NCI-H446 treated with DMSO at 0.1 percent for 48 hours (cell line): ENCODE results near the gene ITGB5.

ENCODE experiments used
- DNase-seq: peaks from one replicate; lab custom pipeline; 2025; lab: John Stamatoyannopoulos, UW

ITGB5 gene

GRCh38 chr3:124896824-124897526 lies 9.8 kb upstream of the ITGB5 start:
- no peak for DNase-seq

DNA sequence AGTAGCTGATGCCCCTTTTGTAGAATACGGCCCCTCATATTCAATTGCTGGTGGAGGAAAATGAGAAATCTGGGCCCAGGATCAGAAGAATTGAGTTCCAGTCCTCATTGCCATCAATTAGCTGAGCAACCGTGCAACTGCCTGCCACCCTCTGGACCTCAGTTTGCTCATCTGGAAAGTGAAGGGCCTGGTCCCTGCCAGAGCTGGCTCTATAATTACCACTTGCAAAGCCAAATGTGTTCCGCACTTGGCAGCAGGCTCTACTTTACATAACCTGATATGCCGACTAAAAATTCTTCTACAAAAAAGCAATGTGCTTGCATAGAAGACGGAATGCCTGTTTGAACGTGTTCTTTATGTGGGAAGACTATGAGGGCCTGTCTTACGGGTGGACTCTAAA lies 8.6 kb upstream of the ITGB5 start:
- DNase-seq, result peak; percentile 67

GRCh38 chr3:124893526-124893925 lies 6.4 kb upstream of the ITGB5 start:
- no peak for DNase-seq

DNA sequence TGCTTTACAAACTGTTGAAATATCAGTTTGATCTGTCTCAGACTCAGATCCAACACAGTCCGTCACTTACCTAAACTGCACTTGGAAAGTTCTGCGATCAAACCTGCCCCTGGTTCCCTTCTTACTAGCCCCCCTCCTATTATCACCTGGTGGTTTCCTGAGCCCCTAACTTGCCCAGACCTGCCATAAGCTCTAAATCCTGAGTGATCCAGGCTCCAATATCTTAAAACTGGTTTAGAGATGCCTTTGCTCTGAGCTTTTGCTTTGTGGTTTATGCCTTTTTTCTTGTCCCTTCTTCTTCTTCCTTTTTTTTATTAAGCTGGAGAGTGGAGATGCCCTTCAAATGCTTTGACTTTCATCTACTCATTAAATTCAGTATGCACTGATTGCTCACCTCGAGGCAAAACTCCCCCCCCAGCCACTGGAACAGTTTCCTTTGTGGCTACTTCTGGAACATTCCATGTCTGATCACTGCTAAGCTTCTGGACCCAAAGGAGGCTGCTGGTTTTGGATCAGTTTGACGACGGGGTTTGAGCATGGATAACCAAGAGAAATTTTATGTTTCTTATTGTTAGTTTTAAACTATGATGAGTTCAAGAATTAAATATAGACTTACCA lies 3.5 kb upstream of the ITGB5 start:
- DNase-seq, result no peak

GRCh38 chr3:124888482-124889441 lies 1.6 kb upstream of the ITGB5 start:
- no peak for DNase-seq

GRCh38 chr3:124887932-124888298 lies 750 bp upstream of the ITGB5 start:
- DNase-seq, result no peak

DNA sequence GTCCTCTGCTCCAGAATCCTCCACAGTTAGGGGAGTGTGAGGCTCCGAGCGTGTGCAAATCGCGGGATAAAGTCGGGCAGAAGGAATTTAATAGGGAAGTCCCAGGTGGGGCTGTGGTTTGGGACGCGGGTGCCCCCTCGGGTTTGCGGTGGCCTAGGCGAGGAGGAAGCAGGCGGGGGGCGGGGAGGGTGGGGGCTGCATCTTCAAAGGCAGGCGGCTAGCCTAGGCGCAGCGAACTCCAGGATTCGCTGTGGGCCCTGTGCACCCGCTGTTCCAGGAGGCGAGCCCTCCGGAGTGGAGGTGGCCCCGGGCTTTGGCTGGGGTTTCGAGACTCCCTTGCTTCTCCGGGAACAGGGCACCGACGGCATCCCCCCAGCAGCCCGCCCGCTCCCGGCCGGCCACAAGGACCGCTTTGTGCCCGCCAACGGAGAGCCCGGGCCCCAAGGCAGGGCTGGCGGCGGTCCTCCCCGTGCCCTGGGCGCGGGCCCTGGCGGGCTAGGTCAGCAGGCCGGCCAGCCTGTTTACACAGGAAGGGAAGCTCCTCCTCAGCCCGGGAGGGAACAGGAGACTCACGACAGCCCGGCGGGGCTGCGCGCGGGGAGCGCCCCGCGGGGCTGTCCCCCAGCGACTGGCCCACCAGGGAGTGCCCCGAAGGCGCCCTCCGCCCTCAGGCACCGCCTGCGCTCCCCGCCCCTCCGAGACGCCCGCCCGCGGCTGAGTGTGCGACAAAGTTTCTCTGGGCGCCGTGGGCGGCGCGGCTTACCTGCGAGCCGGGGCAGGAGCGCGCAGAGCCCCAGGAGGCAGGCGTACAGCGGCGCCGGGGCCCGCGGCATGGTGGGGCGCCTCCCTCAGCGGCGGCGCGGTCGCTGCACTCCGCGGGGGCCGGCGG lies 753 bp downstream of the ITGB5 start:
- no peak for DNase-seq

- DNase-seq, result no peak
These were observed 1.5 kb downstream of the ITGB5 start for GRCh38 chr3:124885466-124886167.

GRCh38 chr3:124884474-124885101 lies 2.6 kb downstream of the ITGB5 start:
- no peak for DNase-seq

DNA sequence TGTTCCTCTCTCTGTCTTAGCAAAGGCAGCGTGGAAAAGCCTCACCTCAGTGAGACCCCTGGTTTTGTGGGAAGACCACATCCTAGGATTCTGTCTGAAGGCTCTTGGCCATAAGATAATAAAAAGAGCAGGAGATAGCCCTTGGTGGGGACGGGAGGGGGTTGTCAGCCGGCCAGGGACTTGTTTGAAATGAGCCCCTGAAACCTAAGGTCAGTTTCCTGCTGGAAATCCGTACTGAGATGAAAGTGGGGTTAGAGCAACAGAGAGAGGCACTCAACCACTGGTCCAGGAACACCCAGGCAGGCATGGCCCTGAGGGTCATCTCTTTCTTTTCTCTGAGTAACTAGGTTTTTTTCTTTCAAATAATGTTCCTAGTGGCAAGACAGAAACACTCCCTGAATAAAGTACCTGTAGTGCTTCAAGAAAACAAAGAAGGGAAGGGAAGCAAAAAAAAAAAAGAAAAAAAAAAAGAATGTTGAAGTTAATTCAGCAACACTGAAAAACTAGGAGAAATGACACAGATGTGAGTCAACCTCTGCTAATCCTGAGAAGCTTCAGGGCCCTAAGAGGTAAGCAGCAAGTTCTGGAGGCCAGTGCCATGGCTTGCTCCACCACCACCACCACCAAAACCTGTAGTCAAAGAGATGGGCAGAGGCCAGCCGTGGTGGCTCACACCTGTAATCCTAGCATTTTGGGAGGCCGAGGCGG lies 3.2 kb downstream of the ITGB5 start:
- DNase-seq, result no peak

GRCh38 chr3:124882816-124883747 lies 4.1 kb downstream of the ITGB5 start:
- DNase-seq, result no peak

DNA sequence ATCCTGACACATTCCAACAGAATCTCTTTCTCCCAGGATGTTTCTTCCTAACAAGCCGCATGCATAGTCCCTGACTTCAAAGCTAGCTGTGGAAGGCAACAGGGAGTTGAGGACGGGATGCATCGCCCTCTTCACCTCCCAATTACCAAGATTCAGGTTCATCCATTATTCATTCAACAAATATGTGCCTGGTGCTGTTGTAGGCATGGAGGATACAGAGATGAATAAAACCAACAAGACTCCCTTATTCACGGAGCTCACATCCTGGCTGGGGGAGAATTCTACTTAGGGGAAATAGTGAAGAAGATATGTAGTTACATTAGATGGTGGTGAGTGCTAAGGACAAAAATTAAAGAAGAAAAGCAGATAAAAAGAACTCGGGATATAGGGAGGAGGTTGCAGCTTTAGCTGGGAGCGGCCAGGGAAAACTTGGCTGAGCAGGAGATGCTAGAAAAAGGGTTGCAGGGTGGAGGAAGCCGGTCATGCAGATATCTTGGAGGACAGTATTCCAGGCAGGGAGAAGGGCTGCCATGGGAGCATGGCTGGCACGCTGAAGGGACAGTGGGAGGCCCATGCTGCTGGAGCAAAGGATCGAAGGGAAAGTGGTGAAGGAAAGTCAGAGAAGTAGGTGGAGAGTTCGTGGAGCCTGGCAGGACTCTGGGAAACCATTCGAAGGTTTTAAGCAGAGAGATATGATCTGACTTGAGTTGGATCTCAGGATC lies 5.0 kb downstream of the ITGB5 start:
- DNase-seq, result no peak

DNA sequence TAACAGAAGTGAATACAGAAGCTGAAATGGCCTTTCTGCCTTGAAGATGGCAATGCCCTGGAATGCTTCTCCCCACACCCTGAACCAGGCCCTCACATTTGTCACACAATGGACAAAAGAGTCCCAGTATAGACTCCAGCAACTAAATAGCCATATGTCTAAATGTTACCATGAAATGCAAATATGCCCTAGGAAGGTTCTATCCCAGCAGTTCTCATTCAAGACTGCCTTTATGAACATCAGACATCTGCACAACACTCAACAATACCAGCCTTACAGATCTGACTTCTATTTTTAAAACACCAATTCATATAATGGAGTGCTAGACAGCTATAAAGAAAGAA lies 7.9 kb downstream of the ITGB5 start:
- no peak for DNase-seq

- DNase-seq, result peak; percentile 24
These were observed 8.4 kb downstream of the ITGB5 start for GRCh38 chr3:124878561-124879336.

DNA sequence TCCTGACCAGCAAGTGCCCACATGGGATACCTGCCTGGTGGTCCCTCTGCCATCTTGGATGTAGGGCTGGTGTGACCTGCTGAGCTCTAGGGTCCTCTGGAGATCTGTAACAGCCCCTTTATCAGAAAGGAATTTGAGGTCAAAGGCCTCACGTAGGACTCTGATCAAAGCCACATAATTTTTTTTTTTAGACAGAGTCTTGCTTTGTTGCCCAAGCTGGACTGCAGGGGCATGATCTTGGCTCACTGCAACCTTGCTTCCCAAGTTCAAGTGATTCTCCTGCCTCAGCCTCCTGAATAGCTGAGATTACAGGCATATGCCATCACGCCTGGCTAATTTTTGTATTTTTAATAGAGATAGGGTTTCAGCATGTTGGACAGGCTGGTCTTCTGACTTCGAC lies 9.5 kb downstream of the ITGB5 start:
- no peak for DNase-seq

DNA sequence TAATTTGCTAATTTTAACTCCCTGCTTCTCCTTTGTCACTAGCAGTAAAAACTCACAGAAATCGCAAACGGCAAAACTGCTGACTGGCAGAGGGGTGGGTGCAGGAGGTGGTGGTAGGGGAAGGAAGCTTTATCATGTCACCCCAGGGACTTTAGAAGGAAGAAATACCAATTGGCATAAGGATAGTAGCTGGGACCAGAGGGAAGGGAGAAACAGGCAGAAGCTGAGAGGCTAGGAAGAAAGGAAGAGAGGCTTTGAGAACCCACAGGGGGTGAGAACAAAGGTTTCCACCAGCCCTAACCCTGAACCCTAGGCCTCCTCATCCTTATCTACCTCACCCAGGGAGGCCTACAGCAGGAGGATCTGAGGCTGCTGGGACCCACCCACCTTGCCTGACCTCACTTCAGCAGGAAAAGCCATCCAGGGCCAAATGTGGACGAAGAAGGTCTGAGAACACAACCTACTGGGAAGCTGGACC lies 10.7 kb downstream of the ITGB5 start:
- DNase-seq, result no peak

- no peak for DNase-seq
These were observed 13.9 kb downstream of the ITGB5 start for GRCh38 chr3:124873226-124873625.
